PC-3 (cell line): Measurements from ENCODE around the gene EDN2.

Source experiments
- CTCF ChIP-seq: fragments of 300-600 bp; sonication (generic); conservative IDR thresholded peaks from 2 replicates; pipeline ENCODE4 v1.5.1; 2017; ENCODE audit warnings: antibody characterized with exemption, low read depth, mild to moderate bottlenecking, low read length
- EZH2 ChIP-seq: fragments of 300-600 bp; sonication (generic); IDR thresholded peaks from one replicate; pipeline ENCODE4 v1.6.1; 2017; ENCODE audit warnings: antibody characterized with exemption, mild to moderate bottlenecking, low read length; ENCODE audit not compliant: unreplicated experiment
- EZH2phosphoT487 ChIP-seq: fragments of 300-600 bp; sonication (generic); IDR thresholded peaks from 2 replicates; pipeline ENCODE4 v1.6.1; 2018; ENCODE audit warnings: mild to moderate bottlenecking, antibody characterized with exemption, low read length, borderline replicate concordance

- TF ChIP-seq CTCF (no peak), EZH2phosphoT487 (no peak), EZH2 (no peak)
These were observed 31.7 kb downstream of the EDN2 start for GRCh38 chr1:41452704-41453290.
